Kasumi-1 (cell line): ENCODE measurements around the gene CFAP210.
A peak's percentile ranks its signal among the peaks of the same experiment; 100 is the strongest.
"Not testable (repeated sequence)": the region's sequence is repeated elsewhere in the genome, so short reads cannot be mapped to it uniquely, and the experiment has no call there.

Source experiments
- DNase-seq, 2 experiments: peaks; one replicate each; lab custom pipeline; 2025; lab: John Stamatoyannopoulos, UW

The CFAP210 gene

DNA sequence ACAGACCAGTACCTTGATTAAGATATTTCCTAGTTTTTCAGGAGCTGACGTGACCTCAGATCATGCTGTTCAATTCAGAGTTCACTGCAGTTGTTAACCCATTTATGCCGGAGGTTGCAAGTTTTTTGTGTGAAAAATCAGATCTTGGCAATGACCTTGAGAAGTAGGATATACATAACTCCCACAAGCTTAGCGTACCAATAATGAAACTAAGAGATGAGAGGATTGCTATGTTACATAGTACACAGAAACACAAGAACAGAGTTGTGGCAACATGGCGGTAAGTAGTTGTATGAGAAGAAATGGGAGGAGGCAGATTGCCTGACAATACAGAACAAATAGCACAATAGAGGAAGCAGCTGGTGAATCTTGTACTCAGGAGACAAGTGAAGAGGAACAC, 71.0 kb downstream of the CFAP210 start:
- DNase-seq: peak; percentile 63 to 66

DNA sequence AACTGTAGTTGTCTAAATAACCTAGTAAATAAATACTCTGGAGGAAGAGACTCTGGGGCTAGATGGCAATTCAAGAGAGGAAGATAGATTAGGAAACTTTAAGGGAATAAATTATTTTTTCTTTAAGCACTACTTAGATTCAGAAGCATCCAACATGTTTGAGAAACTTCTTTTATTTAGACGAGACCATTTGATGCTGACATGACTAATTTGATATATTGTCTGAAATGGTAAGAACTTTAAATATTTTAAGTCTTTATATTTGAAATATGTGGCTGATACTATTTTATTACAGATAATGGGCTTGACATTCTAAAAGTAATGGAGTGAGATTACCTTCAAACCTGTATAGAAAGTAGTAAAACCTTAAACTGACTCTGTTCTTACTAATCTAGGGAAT, 73.7 kb downstream of the CFAP210 start:
- DNase-seq: no peak

DNA sequence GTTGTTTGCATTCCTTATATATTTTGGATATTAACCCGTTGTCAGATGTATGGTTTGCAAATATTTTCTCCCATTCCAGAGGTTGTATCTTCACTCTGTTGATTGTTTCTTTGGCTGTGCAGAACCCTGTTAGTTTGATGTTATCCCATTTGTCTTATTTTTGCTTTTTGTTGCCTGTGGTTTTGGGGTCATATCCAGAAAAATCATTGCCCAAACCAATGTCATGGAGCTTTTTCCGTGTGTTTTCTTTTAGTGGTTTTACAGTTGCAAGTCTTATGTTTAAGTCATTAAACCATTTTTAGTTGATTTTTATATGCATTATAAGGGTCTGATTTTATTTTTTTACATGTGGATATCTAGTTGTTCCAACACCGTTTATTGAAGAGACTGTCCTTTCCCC, 74.3 kb downstream of the CFAP210 start:
- DNase-seq: no peak

DNA sequence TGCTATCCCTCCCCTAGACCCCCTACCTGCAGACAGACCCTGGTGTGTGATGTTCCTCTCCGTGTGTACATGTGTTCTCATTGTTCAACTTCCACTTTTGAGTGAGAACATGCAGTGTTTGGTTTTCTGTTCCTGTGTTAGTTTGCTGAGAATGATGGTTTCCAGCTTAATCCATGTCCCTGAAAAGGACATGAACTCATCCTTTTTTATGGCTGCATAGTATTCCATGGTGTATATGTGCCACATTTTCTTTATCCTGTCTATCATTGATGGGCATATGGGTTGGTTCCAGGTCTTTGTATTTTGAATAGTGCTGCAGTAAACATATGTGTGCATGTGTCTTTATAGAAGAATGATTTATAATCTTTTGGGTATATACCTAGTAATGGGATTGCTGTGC, 78.2 kb downstream of the CFAP210 start:
- not testable (repeated sequence) for DNase-seq

DNA sequence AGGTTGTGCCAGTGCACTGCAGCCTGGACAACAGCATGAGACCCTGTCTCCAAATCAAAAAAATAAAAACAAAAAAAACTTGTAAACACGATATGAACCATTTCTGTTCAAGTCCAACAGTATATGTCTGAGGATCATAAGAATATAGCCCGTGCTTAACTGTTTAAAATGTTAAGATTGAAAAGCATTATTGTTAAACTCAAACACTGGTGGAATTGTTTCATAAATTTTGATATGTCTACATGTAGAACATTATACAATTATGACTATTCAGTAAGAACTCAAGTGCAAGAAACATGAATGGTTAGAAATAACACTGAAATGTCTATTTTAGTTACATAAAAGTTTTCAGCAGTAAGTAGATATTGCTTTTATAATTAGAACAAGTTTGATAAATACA, 80.3 kb downstream of the CFAP210 start:
- no peak for DNase-seq

DNA sequence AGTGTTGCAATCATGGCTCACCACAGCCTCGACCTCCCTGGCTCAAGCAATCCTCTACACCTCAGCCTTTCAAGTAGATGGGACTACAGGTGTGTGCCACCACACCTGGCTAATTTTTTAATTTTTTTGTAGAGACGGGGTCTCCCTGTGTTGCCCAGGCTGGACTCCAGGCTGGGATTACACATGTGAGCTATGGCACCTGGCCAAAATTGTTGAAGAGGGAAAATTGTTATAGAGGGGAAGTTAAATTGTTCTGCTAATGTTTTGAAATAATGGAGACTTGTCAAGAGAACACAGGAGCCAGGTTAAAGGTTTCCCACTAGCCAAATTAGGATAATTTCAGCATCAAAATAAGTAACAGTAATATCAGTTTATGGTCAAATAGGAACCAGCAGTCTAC, 84.9 kb downstream of the CFAP210 start:
- DNase-seq: no peak

DNA sequence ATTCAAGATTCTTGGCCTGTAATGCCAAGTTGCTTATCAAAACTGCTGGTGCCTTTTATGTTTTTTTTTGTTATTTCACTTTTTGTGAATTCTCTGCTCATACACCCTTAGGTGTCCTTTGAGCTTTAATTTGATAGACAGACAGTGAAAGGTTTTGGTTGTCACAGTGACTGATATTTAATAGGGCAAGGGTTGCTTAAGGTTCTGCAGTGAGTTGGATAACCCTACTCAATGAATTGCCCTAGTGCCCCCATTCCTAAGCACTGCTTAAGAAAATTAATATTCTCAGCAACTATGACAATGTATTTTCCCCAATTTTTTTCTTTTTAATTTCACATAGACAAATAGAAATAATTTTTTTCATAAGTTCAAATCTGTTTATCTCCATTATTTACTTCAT, 94.6 kb downstream of the CFAP210 start:
- DNase-seq: no peak

DNA sequence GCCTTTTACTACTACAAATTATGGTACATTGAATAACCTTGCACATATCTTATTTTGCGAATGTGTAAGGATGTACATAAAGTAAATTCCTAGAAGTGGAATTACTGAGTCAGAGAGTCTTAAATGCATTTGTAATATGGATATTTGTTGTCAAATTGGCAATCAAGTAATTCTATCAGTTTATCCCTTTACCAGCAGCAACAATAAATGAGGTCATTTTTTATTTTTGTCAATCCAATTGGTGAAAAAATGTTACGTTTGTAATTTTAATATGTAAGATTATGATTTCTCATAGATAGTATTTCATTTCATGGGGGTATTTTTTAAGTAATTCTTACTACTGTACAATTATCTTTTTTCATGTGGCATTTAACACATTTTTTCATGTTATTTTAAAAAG, 95.2 kb downstream of the CFAP210 start:
- no peak for DNase-seq

DNA sequence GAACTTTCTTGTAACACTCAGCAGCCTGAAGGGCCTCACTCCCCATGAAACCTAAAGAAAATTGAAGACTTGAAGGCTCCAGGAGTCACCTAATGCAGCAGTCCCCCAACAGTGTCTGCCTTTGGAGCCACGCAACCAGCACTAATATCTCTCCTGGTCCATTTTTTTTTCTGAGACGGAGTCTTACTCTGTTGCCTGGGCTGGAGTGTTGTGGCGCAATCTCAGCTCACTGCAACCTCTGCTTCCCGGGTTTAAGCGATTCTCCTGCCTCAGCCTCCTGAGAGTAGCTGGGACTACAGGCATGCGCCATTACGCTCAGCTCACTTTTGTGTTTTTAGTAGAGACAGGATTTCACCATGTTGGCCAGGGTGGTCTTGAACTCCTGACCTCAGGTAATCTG, 97.7 kb downstream of the CFAP210 start:
- not testable (repeated sequence) for DNase-seq
